Erythroblast (primary cell): ENCODE results near the gene CACNA2D1.

Source experiments
- DNase-seq, 2 experiments: peaks; one replicate each; lab custom pipeline; 2025; lab: John Stamatoyannopoulos, UW
- GATA1 ChIP-seq: IDR thresholded peaks from 2 replicates; pipeline ENCODE4 v1.6.1; 2011; ENCODE audit warnings: low read depth, mild to moderate bottlenecking, control low read depth, low read length, moderate library complexity
- POLR2A ChIP-seq: IDR thresholded peaks from 2 replicates; pipeline ENCODE4 v1.6.1; 2011; ENCODE audit warnings: mild to moderate bottlenecking, low read length

CACNA2D1 gene

DNA sequence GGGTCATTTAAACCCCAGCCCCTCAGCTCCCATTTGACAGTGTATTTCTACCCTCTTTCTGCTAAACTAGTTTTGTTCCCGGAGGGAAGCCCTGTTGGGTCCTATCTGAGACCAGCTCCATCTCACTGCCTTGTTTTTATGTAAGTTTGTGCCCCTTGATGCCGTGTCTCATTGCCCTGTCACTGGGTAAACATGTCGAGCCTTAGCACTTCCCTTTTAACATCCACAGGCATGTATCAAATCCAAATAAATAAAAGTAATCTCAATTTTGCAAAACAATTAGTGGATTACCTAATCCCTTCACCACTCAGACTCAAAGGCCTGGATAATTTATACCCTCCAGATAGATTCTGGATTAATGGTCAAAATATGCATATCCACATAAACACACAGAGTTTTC, 115.7 kb downstream of the CACNA2D1 start:
- no peak for TF ChIP-seq GATA1
- TF ChIP-seq POLR2A, result no peak
- DNase-seq, result no peak

DNA sequence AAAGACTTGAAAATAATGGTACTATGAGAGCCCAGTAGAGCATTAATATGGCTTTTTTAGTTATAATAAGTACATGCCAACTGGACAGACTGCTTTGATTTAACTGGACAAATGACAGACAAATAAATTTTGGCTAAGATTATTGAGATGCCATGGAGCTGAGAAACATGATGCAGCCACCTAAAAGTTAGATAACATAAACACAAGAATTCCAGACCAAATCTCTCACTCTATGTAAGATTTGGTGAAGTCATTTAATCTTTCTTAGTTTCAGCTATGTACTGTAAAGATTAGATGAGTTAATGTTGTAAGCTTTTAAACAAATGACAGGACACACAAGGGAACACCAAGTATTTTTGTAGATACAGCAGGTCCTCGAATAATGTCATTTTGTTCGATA, 118.2 kb downstream of the CACNA2D1 start:
- TF ChIP-seq GATA1 (no peak), POLR2A (no peak)
- DNase-seq, result no peak

DNA sequence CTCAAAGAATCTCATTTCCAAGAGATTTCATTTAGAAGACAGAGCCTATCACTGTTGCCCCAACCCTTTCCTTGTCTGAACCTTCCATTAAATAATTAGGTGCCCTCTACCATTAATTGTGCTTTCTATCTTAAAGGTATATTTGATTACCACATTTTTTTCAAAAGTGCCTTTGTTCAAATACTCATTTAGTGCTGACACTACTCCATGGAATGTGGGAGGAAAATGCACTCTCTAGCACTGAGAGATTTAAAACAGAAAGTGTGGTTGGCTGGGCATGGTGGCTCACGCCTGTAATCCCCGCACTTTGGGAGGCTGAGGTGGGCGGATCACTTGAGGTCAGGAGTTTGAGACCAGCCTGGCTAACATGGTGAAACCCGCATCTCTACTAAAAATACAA, 119.8 kb downstream of the CACNA2D1 start:
- DNase-seq, result no peak
- TF ChIP-seq GATA1, result no peak
- TF ChIP-seq POLR2A, result no peak

DNA sequence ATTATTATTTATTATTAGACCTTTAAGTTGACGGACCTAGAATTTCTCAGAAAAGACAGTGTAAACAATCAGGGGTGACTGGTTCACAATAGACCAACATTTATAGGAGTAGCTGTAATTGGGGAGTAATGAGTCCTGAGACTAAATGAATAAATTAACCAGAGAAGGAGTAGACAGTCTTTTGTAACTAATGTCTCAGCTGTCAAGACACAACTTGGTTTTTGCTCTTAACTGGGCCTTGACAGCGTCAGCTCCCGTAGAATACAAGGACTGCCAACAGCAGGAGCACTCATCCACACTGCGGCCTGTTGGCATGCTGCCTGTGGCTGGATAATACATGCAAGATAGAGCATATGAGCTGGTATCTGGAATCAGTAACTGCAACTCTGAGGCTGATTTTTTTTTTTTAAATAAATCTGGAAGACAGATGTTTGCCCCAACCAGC, 123.9 kb downstream of the CACNA2D1 start:
- TF ChIP-seq POLR2A (no peak), GATA1 (no peak)
- DNase-seq, result no peak

DNA sequence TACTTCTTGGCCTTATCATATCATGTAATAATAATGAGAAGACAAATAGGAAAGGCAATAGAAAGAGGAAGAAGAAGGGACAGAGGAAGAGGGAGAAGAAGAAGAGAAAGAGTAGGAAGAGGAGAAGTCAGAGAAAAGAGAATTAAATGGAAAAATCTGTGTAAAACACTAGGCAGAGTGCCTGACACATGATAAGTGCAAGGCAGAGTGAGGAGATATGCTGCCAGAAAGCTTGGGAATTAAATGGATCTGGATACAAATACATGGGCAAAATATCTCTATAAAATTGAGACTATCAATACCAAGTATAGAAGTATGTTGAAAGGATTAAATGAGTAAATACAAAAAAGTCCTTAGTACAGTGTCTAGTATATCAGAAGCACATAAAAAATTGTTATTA, 124.8 kb downstream of the CACNA2D1 start:
- no peak for DNase-seq
- TF ChIP-seq GATA1 (no peak), POLR2A (no peak)

DNA sequence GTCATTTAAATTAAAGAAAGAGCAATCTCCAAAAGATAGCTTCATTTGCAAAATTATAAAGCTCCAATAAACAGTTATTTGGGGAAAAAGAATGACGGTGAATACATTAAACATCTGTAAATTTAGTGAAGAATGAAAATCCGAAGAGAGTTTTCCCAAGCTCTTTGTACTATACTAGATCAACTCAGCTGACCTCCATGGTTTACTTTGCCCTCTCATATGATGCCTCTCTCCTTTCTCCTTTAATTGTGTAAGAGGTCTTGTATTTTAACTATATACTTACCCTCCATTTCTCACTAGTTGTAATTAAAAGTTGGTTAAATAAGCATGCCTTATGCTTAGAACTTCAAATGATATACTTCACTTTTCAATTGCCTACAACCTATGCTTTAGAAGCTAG, 125.8 kb downstream of the CACNA2D1 start:
- TF ChIP-seq POLR2A, result no peak
- TF ChIP-seq GATA1, result no peak

DNA sequence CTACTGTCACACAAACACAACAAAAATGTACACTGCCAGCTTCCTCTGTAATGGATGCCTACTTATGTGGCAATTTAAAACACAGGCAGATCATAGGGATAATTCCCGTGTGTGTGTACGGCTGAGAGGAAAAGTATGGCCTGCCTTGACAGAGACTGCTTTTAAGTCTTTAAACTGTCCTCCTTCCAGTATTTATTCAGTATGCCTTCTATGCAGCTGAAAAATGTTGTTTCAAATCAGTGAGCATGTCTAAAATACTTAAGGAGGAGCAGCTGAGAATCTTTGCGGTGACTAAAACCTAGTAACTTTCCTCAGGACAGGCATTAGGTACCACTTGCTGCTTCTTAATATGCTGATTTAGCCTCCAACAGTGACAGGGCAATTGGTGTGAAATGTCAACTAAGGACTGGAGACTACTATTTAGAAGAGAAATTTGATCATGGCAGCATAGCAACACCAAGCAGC, 126.3 kb downstream of the CACNA2D1 start:
- DNase-seq, result no peak
- TF ChIP-seq POLR2A (no peak), GATA1 (no peak)

More for the DNA sequence above, 125.8 kb downstream of the CACNA2D1 start:
- no peak for DNase-seq

DNA sequence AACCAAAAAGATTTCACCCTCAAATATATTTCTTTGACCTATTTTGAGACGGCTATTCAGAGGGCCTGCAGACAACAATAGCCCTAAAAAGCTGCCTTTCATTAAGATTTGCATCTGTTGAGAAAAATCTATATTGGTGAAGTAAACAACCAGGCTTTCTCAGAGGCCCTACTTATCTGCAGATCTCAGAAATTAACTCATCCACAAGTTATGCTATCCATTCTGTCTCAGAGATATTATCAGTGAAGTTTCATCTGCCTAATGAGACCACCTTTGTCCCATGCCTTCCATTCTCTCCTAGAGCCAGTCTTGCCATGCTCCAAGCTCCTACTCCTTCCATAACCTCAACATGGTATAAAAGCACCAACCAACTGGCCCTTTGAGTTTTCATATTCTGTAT, 130.3 kb downstream of the CACNA2D1 start:
- no peak for DNase-seq
- TF ChIP-seq POLR2A, result no peak
- no peak for TF ChIP-seq GATA1

DNA sequence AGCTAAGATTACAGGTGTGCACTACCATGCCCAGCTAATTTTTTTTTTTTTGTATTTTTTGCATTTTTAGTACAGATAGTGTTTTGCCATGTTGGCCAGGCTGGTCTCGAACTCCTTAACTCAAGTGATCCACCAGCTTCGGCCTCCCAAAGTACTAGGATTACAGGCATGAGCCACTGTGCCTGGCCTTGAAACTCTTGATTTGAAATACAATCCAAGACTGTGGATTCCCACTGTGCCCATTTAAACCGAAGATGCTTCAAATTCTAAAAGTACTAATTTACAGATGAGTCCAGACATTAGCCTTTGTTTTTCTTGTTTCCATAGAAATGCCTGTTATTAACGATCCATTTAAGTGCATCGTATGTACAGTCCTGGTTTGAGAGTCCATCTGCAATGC, 130.9 kb downstream of the CACNA2D1 start:
- no peak for TF ChIP-seq POLR2A
- no peak for TF ChIP-seq GATA1
- no peak for DNase-seq

DNA sequence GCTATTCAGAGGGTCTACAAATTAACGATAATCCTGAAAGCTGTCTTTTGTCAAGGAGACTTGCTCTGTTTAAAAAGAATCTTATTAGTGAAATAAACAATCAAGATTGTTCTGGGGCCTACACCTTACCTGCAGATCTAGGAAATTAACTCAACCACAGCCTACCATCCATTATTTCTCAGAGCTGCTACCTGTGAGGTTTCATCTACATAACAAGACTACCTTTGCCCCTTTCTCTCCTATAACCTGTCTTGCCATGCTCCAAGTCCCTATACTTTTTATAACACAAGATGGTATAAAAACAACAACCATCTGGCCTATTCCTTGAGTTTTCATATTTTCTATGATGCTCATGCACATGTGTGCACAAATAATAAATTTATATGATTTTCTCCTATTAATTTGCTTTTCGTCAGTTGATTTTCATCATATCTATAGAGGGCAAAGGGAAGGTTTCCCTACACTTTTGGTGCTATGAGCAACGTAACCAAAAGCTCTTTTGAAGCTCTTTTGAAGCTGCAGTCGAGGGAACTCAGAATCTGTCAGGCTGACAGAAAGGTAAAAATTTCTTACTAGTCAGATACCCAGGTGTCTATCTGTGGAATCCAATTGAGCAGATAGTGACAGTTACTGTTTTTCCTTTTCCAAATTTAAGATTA, 138.1 kb downstream of the CACNA2D1 start:
- TF ChIP-seq GATA1, result no peak
- no peak for TF ChIP-seq POLR2A
- no peak for DNase-seq

DNA sequence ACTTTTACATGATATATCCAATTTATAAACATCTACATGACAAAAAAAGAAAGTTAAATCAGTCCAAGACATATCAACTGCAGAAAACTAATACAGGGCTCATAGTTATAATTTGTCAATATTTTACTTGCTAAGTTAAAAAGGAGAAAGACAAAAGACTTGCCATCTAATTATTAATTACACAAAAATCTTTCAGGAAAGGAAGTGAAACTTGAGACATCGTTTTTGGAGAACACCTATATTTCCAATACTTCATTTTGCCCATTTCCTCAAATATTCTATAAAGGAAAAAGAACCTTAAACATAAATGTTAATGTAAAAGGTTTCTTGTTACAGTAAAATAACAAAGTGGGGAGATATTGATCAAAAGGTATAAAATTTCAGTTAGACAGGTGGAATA, 148.7 kb downstream of the CACNA2D1 start:
- no peak for TF ChIP-seq POLR2A
- no peak for TF ChIP-seq GATA1
- DNase-seq, result no peak

DNA sequence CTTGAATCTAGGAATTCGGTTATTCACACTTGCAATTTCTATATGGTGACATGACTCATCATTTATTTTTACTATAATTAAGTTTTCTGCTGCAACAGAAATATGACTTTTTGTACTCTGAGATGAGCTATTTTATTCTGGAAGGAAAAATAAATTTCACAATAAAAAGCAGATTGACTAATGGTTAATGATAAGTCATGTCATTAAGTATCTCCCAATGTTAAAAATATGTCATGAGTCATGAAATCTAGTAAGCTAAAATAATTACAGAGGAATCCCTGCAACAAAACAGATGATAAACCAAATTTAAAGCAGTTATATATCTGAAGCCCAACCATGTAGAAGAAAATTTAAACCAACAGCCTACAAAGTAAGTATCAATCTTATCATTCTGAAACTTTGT, 149.2 kb downstream of the CACNA2D1 start:
- no peak for TF ChIP-seq GATA1
- TF ChIP-seq POLR2A, result no peak
- DNase-seq, result no peak

DNA sequence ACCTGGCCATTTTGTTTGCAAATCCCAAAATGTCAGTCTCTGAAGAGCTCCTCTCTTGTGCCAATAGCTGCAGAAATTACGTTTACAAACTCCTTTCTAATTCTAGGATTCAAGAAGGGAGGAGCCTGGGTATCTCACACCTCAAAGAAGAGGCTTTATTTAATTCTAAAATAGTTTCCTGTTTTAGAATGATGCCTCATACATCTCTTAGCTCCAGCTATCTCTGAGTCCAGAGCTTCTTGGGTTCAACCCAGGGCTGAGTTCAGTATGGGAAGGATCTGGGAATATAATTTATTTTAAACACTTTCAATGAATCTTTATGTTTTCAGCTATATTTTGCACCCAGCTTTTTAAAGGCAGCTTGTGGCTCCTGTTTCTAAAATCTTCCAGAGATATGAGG, 150.1 kb downstream of the CACNA2D1 start:
- TF ChIP-seq GATA1 (no peak), POLR2A (no peak)
- no peak for DNase-seq

DNA sequence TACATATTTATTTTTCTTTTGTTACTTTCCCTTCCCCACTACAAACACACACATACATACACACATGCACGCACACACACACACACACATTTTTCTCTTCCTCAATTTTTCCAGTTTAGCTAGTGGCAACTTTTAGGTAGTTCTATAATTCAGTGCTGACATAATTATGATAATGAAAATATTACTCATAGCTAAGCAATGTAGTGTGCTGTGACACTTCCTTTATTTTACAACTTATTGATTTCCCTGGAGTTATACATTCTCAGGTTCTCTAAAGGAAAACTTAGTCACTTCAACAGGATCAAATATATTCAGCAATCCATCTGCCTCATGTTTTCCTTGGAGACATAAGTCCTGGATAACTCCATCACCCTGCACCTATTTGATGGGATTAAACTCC, 151.6 kb downstream of the CACNA2D1 start:
- no peak for DNase-seq
- TF ChIP-seq POLR2A (no peak), GATA1 (no peak)

DNA sequence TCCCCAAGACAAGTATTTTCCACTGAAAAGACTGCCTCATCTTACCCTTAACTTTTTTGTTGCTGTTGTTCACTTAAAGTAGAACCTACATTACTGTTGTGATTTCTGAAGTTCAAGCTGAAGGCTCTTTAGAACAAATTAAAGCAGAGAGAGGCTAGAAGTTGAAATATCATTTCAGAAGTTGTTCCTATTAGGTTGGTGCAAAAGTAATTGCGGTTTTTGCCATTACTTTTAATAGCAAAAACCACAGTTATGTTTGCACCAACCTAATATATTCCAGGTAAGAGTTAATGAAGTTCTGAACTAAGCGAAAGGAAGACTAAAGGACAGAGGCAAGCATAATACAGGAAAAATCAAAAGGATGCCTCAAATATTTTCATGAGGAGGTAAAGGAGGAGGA, 153.7 kb downstream of the CACNA2D1 start:
- DNase-seq, result no peak
- TF ChIP-seq GATA1, result no peak
- TF ChIP-seq POLR2A, result no peak
